ENCODE measurements around the gene ALOX15B. TPM values are rescaled to one million over a fixed set of nuclear protein-coding genes. Genes with fewer than 3 reads are reported as not detected.
"Not testable (repeated sequence)": the region's sequence is repeated elsewhere in the genome, so short reads cannot be mapped to it uniquely, and the experiment has no call there.

The ALOX15B gene
- total and polyA plus RNA-seq, 2 donors = 5.6 TPM; not detected in 1

GRCh38 chr17:8019665-8020650 is 18.9 kb upstream of the ALOX15B start:
- no peak for DNase-seq (ENCODE audit: extremely low spot score)
- Histone ChIP-seq H3K36me3 (ENCODE audit: insufficient read depth) (no peaks in the 10 kb centered on the region), H3K4me1 (ENCODE audit: insufficient read depth) (no peaks in the 10 kb centered on the region), H3K27ac (ENCODE audit: low read depth) (no peak overlapping the region), H3K4me3 (ENCODE audit: low read depth, low read length) (no peak overlapping the region)
- 78% methylated on average over 16 of the region's 16 CpGs for WGBS

- WGBS = 89% methylated on average over 9 of the region's 9 CpGs
- DNase-seq (ENCODE audit: extremely low spot score) = no peak
- no peaks in the 10 kb centered on the region for H3K36me3 ChIP-seq (ENCODE audit: insufficient read depth)
- no peak overlapping the region for H3K4me3 ChIP-seq (ENCODE audit: low read depth, low read length)
- H3K4me1 ChIP-seq (ENCODE audit: insufficient read depth) = no peaks in the 10 kb centered on the region
- H3K27ac ChIP-seq (ENCODE audit: low read depth) = no peak overlapping the region
Measured at GRCh38 chr17:8020776-8021564, 17.9 kb upstream of the ALOX15B start.

- 91% methylated on average over 13 of the region's 13 CpGs for WGBS
- no peak for DNase-seq (ENCODE audit: extremely low spot score)
- H3K4me1 ChIP-seq (ENCODE audit: insufficient read depth) = no peaks in the 10 kb centered on the region
- H3K36me3 ChIP-seq (ENCODE audit: insufficient read depth) = no peaks in the 10 kb centered on the region
- no peak overlapping the region for H3K27ac ChIP-seq (ENCODE audit: low read depth)
- H3K4me3 ChIP-seq (ENCODE audit: low read depth, low read length) = no peak overlapping the region
Measured at GRCh38 chr17:8021565-8022359, 17.1 kb upstream of the ALOX15B start.

- H3K36me3 ChIP-seq (ENCODE audit: insufficient read depth) = no peaks in the 10 kb centered on the region
- DNase-seq (ENCODE audit: extremely low spot score) = no peak
- WGBS = 81% methylated on average over 4 of the region's 4 CpGs
- H3K4me3 ChIP-seq (ENCODE audit: low read depth, low read length) = no peak overlapping the region
- H3K27ac ChIP-seq (ENCODE audit: low read depth) = no peak overlapping the region
- H3K4me1 ChIP-seq (ENCODE audit: insufficient read depth) = no peaks in the 10 kb centered on the region
Measured at GRCh38 chr17:8022360-8023003, 16.4 kb upstream of the ALOX15B start.

- H3K4me3 ChIP-seq (ENCODE audit: low read depth, low read length); H3K36me3 ChIP-seq (ENCODE audit: insufficient read depth); H3K27ac ChIP-seq (ENCODE audit: low read depth); H3K4me1 ChIP-seq (ENCODE audit: insufficient read depth); DNase-seq (ENCODE audit: extremely low spot score): not testable (repeated sequence)
- WGBS = 76% methylated on average over 6 of the region's 6 CpGs
Measured at GRCh38 chr17:8024161-8024560, 14.7 kb upstream of the ALOX15B start.

- no peak overlapping the region for H3K27ac ChIP-seq (ENCODE audit: low read depth)
- no peaks in the 10 kb centered on the region for H3K4me1 ChIP-seq (ENCODE audit: insufficient read depth)
- 72% methylated on average over 9 of the region's 9 CpGs for WGBS
- DNase-seq (ENCODE audit: extremely low spot score) = no peak
- no peaks in the 10 kb centered on the region for H3K36me3 ChIP-seq (ENCODE audit: insufficient read depth)
- H3K4me3 ChIP-seq (ENCODE audit: low read depth, low read length) = no peak overlapping the region
Measured at GRCh38 chr17:8025176-8025911, 13.5 kb upstream of the ALOX15B start.

- H3K4me3 ChIP-seq (ENCODE audit: low read depth, low read length) = no peak overlapping the region
- no peak for DNase-seq (ENCODE audit: extremely low spot score)
- WGBS = 65% methylated on average over 5 of the region's 5 CpGs
- H3K36me3 ChIP-seq (ENCODE audit: insufficient read depth) = no peaks in the 10 kb centered on the region
- H3K4me1 ChIP-seq (ENCODE audit: insufficient read depth) = no peaks in the 10 kb centered on the region
- no peak overlapping the region for H3K27ac ChIP-seq (ENCODE audit: low read depth)
Measured at GRCh38 chr17:8029121-8029520, 9.7 kb upstream of the ALOX15B start.

GRCh38 chr17:8031261-8031661 is 7.6 kb upstream of the ALOX15B start:
- 56% methylated on average over 6 of the region's 6 CpGs for WGBS
- Histone ChIP-seq H3K27ac (ENCODE audit: low read depth) (no peak overlapping the region), H3K36me3 (ENCODE audit: insufficient read depth) (no peaks in the 10 kb centered on the region), H3K4me1 (ENCODE audit: insufficient read depth) (no peaks in the 10 kb centered on the region), H3K4me3 (ENCODE audit: low read depth, low read length) (no peak overlapping the region)
- no peak for DNase-seq (ENCODE audit: extremely low spot score)

GRCh38 chr17:8031950-8032349 is 6.9 kb upstream of the ALOX15B start:
- Histone ChIP-seq H3K36me3 (ENCODE audit: insufficient read depth) (no peaks in the 10 kb centered on the region), H3K4me1 (ENCODE audit: insufficient read depth) (no peaks in the 10 kb centered on the region), H3K27ac (ENCODE audit: low read depth) (no peak overlapping the region), H3K4me3 (ENCODE audit: low read depth, low read length) (no peak overlapping the region)
- WGBS = 83% methylated on average over 1 of the region's 1 CpG
- DNase-seq (ENCODE audit: extremely low spot score) = no peak

GRCh38 chr17:8032442-8032841 is 6.4 kb upstream of the ALOX15B start:
- no peak overlapping the region for H3K4me3 ChIP-seq (ENCODE audit: low read depth, low read length)
- WGBS = 83% methylated on average over 2 of the region's 2 CpGs
- no peak overlapping the region for H3K27ac ChIP-seq (ENCODE audit: low read depth)
- DNase-seq (ENCODE audit: extremely low spot score) = no peak
- H3K4me1 ChIP-seq (ENCODE audit: insufficient read depth) = no peaks in the 10 kb centered on the region
- H3K36me3 ChIP-seq (ENCODE audit: insufficient read depth) = no peaks in the 10 kb centered on the region

- 58% methylated on average over 11 of the region's 11 CpGs for WGBS
- Histone ChIP-seq H3K4me3 (ENCODE audit: low read depth, low read length) (no peak overlapping the region), H3K27ac (ENCODE audit: low read depth) (no peak overlapping the region), H3K36me3 (ENCODE audit: insufficient read depth) (no peaks in the 10 kb centered on the region), H3K4me1 (ENCODE audit: insufficient read depth) (no peaks in the 10 kb centered on the region)
- no peak for DNase-seq (ENCODE audit: extremely low spot score)
Measured at GRCh38 chr17:8039611-8040168, 831 bp downstream of the ALOX15B start.

GRCh38 chr17:8041249-8041928 is 2.5 kb downstream of the ALOX15B start:
- WGBS = 63% methylated on average over 8 of the region's 8 CpGs
- no peak overlapping the region for H3K27ac ChIP-seq (ENCODE audit: low read depth)
- H3K4me1 ChIP-seq (ENCODE audit: insufficient read depth) = no peaks in the 10 kb centered on the region
- H3K4me3 ChIP-seq (ENCODE audit: low read depth, low read length) = no peak overlapping the region
- DNase-seq (ENCODE audit: extremely low spot score) = no peak
- H3K36me3 ChIP-seq (ENCODE audit: insufficient read depth) = no peaks in the 10 kb centered on the region

All from urinary bladder (tissue), 4 donors.